HepG2 (cell line): ENCODE results near the gene PNLIPRP2. TPM values are rescaled to one million over a fixed set of nuclear protein-coding genes. Genes with fewer than 3 reads are reported as not detected.

ENCODE experiments used
- ARID5B ChIP-seq: IDR thresholded peaks from 2 replicates; pipeline ENCODE4 v1.4.0; 2020; ENCODE audit warnings: mild to moderate bottlenecking, missing genetic modification reagents
- DMAP1 ChIP-seq: IDR thresholded peaks from 2 replicates; pipeline ENCODE4 v1.6.1; 2016
- FOXJ3 ChIP-seq: sonication (generic); formaldehyde crosslinking; IDR thresholded peaks from 2 replicates; pipeline ENCODE4 v1.4.0; 2020; ENCODE audit warnings: missing genetic modification reagents, mild to moderate bottlenecking, borderline replicate concordance
- FOXO1 ChIP-seq: sonication (generic); formaldehyde crosslinking; IDR thresholded peaks from 2 replicates; pipeline ENCODE4 v1.4.0; 2020; ENCODE audit warnings: missing genetic modification reagents
- HIVEP1 ChIP-seq: sonication (generic); formaldehyde crosslinking; IDR thresholded peaks from 2 replicates; pipeline ENCODE4 v1.4.0; 2020; ENCODE audit warnings: mild to moderate bottlenecking, missing genetic modification reagents
- IRX3 ChIP-seq: sonication (generic); formaldehyde crosslinking; IDR thresholded peaks from 2 replicates; pipeline ENCODE4 v1.8.1; 2023; ENCODE audit warnings: mild to moderate bottlenecking, low read depth, missing genetic modification reagents, borderline replicate concordance
- MAFG ChIP-seq: sonication (generic); formaldehyde crosslinking; IDR thresholded peaks from 2 replicates; pipeline ENCODE4 v1.5.1; 2020; ENCODE audit warnings: mild to moderate bottlenecking, missing genetic modification reagents
- MIER3 ChIP-seq: IDR thresholded peaks from 2 replicates; pipeline ENCODE4 v1.6.1; 2016; ENCODE audit warnings: missing compliant biosample characterization, borderline replicate concordance
- RARA ChIP-seq: IDR thresholded peaks from 2 replicates; pipeline ENCODE4 v1.6.1; 2016; ENCODE audit warnings: missing genetic modification reagents, missing compliant biosample characterization
- STAT5B ChIP-seq: sonication (generic); formaldehyde crosslinking; IDR thresholded peaks from 2 replicates; pipeline ENCODE4 v1.4.0; 2020; ENCODE audit warnings: missing genetic modification reagents
- ZBTB42 ChIP-seq: sonication (generic); formaldehyde crosslinking; IDR thresholded peaks from 2 replicates; pipeline ENCODE4 v1.5.0; 2020; ENCODE audit warnings: mild to moderate bottlenecking, missing genetic modification reagents
- ZMYM4 ChIP-seq: sonication (generic); formaldehyde crosslinking; IDR thresholded peaks from 2 replicates; pipeline ENCODE4 v1.8.1; 2023; ENCODE audit warnings: mild to moderate bottlenecking, missing genetic modification reagents
- ZNF331 ChIP-seq: sonication (generic); formaldehyde crosslinking; IDR thresholded peaks from 2 replicates; pipeline ENCODE4 v1.4.0; 2020; ENCODE audit warnings: missing genetic modification reagents
- ZNF772 ChIP-seq: sonication (generic); formaldehyde crosslinking; IDR thresholded peaks from 2 replicates; pipeline ENCODE4 v1.5.0; 2020; ENCODE audit warnings: mild to moderate bottlenecking, missing genetic modification reagents
- ZSCAN21 ChIP-seq: sonication (generic); formaldehyde crosslinking; IDR thresholded peaks from 2 replicates; pipeline ENCODE4 v1.8.0; 2022; ENCODE audit warnings: mild to moderate bottlenecking, missing genetic modification reagents, moderate library complexity, borderline replicate concordance
- polyA plus RNA-seq, 8 experiments: library from polyadenylated mRNA; depleted of rRNA in 3 of 8; stranded (reverse) in 7 of 8; unstranded in 1 of 8; fragments of >200 nt; fragmentation: Illumina TruSeq in 4 of 8; extraction: Trizol in 4 of 8; gene quantifications; 2 replicates each; pipeline versions ENCODE4 v1.2.1 to v1.2.3, GENCODE V29; 2011 to 2016; ENCODE audit warnings: low read depth in 4 of 8, missing spikeins in 1 of 8, mixed read lengths in 1 of 8; ENCODE audit not compliant: insufficient read depth in 1 of 8
- total RNA-seq, 5 experiments: library from RNA; depleted of rRNA; stranded (reverse); fragments of >200 nt; fragmentation: Illumina TruSeq; extraction: Trizol; gene quantifications; 2 replicates each; pipeline ENCODE4 v1.2.3, GENCODE V29; 2016; ENCODE audit warnings: low read depth in 1 of 5
- TF ChIP-seq, protein P1 (sequence below): sonication (generic); formaldehyde crosslinking; IDR thresholded peaks from 2 replicates; pipeline ENCODE4 v1.4.0; 2020; ENCODE audit warnings: mild to moderate bottlenecking, missing genetic modification reagents
- TF ChIP-seq, protein P2 (sequence below): sonication (generic); formaldehyde crosslinking; IDR thresholded peaks from 2 replicates; pipeline ENCODE4 v1.8.0; 2023; ENCODE audit warnings: mild to moderate bottlenecking, missing genetic modification reagents

Gene PNLIPRP2
- total and polyA plus RNA-seq, 2 of the 13 experiments (the other 11 are each of a cell fraction or from before 2014, with no cell fraction given) = 0.21 to 0.97 TPM

GRCh38 chr10:116694243-116694926 is 73.6 kb downstream of the PNLIPRP2 start (continued):
- TF ChIP-seq FOXO1 (CRISPR knock-in tag) (0 out of 2 replicates have a peak, but pooled peaks have one; percentile 54), ZNF331 (CRISPR knock-in tag) (peak; percentile 67; the same call in 1 of the 2 replicates), FOXJ3 (CRISPR knock-in tag) (0 out of 2 replicates have a peak, but pooled peaks have one; percentile 25), MAFG (no peak), ZMYM4 (CRISPR knock-in tag) (peak; percentile 56; the same call in 1 of the 2 replicates), ZNF772 (CRISPR knock-in tag) (peak; percentile 63; the same call in 1 of the 2 replicates), HIVEP1 (CRISPR knock-in tag) (no peak), MIER3 (peak; percentile 60; the same call in 1 of the 2 replicates), ZSCAN21 (peak; percentile 65; the same call in 1 of the 2 replicates), RARA (CRISPR knock-in tag) (peak; percentile 79), ARID5B (CRISPR knock-in tag) (peak; percentile 73), DMAP1 (peak; percentile 82), IRX3 (CRISPR knock-in tag) (no peak), STAT5B (CRISPR knock-in tag) (no peak), ZBTB42 (no peak)
- TF ChIP-seq, protein P1, sequence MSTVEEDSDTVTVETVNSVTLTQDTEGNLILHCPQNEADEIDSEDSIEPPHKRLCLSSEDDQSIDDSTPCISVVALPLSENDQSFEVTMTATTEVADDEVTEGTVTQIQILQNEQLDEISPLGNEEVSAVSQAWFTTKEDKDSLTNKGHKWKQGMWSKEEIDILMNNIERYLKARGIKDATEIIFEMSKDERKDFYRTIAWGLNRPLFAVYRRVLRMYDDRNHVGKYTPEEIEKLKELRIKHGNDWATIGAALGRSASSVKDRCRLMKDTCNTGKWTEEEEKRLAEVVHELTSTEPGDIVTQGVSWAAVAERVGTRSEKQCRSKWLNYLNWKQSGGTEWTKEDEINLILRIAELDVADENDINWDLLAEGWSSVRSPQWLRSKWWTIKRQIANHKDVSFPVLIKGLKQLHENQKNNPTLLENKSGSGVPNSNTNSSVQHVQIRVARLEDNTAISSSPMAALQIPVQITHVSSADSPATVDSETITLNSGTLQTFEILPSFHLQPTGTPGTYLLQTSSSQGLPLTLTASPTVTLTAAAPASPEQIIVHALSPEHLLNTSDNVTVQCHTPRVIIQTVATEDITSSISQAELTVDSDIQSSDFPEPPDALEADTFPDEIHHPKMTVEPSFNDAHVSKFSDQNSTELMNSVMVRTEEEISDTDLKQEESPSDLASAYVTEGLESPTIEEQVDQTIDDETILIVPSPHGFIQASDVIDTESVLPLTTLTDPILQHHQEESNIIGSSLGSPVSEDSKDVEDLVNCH (CRISPR knock-in tag) = 0 out of 2 replicates have a peak, but pooled peaks have one; percentile 21
- TF ChIP-seq, protein P2, sequence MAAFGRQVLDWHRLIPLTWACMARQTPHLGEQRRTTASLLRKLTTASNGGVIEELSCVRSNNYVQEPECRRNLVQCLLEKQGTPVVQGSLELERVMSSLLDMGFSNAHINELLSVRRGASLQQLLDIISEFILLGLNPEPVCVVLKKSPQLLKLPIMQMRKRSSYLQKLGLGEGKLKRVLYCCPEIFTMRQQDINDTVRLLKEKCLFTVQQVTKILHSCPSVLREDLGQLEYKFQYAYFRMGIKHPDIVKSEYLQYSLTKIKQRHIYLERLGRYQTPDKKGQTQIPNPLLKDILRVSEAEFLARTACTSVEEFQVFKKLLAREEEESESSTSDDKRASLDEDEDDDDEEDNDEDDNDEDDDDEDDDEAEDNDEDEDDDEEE (CRISPR knock-in tag) = 0 out of 2 replicates have a peak, but pooled peaks have one; percentile 19
